H1 (cell line): ENCODE data around the gene GGA1. TPM values are rescaled to one million over a fixed set of nuclear protein-coding genes. Genes with fewer than 3 reads are reported as not detected.

ENCODE experiments used
- CTCF ChIA-PET: fragments of 300-600 bp; sonication (Branson Sonifier 250); formaldehyde crosslinking; loops from one replicate; lab custom pipeline; 2021; ENCODE audit not compliant: partially characterized antibody; lab: Charles Lee
- POLR2A ChIA-PET: fragments of 300-600 bp; sonication (Branson Sonifier 250); formaldehyde crosslinking; loops from one replicate; lab custom pipeline; 2021; ENCODE audit warnings: inconsistent platforms; ENCODE audit not compliant: partially characterized antibody; lab: Charles Lee
- DNase-seq, 2 experiments: peaks; one replicate each; pipeline versions ENCODE4 v3.0.0 to v3.0.0-alpha.2; 2010 to 2022; ENCODE audit warnings: low spot score in 2 of 2, low read depth in 1 of 2, mixed read lengths in 1 of 2
- FAIRE-seq: peaks from 2 replicates; lab custom pipeline; 2011; peaks lifted over from hg19 to GRCh38; lab: Jason Lieb, UNC
- H2AFZ ChIP-seq: 2 replicates; pipeline ENCODE4 v1.8.1; 2012; ENCODE audit warnings: low read length, inconsistent platforms
- H2AK5ac ChIP-seq: 2 replicates; pipeline ENCODE4 v1.6.1; 2013; ENCODE audit warnings: low read depth, low read length
- H2BK120ac ChIP-seq: replicated peaks from 2 replicates; pipeline ENCODE3; 2013; ENCODE audit warnings: low read depth, low read length, inconsistent platforms
- H2BK12ac ChIP-seq: 2 replicates; pipeline ENCODE4 v1.6.1; 2013; ENCODE audit warnings: low read depth, low read length
- H2BK15ac ChIP-seq: 2 replicates; pipeline ENCODE4 v1.6.1; 2013; ENCODE audit warnings: low read length
- H2BK20ac ChIP-seq: 2 replicates; pipeline ENCODE4 v1.6.1; 2013; ENCODE audit warnings: low read length
- H2BK5ac ChIP-seq: 2 replicates; pipeline ENCODE4 v1.6.1; 2013; ENCODE audit warnings: low read depth, low read length
- H3K14ac ChIP-seq: 2 replicates; pipeline ENCODE4 v1.6.1; 2013; ENCODE audit warnings: inconsistent platforms; ENCODE audit not compliant: insufficient read length
- H3K18ac ChIP-seq: 2 replicates; pipeline ENCODE4 v1.6.1; 2013; ENCODE audit warnings: low read length; ENCODE audit errors: extremely low read depth
- H3K23ac ChIP-seq: 2 replicates; pipeline ENCODE4 v1.6.1; 2013; ENCODE audit warnings: inconsistent platforms; ENCODE audit not compliant: insufficient read length
- H3K23me2 ChIP-seq: 2 replicates; pipeline ENCODE4 v1.6.1; 2013; ENCODE audit warnings: low read depth, low read length
- H3K27ac ChIP-seq: 2 replicates; pipeline ENCODE4 v1.6.1; 2011; ENCODE audit warnings: low read depth, low read length, inconsistent platforms
- H3K27me3 ChIP-seq, 4 experiments: replicated peaks in 1 of 4; 1 replicate in 1 of 4; 2 replicates in 3 of 4; pipeline versions ENCODE4 v1.6.1 to v1.8.1; 2011 to 2013; ENCODE audit warnings: low read length in 3 of 4, mild to moderate bottlenecking in 3 of 4, inconsistent platforms in 2 of 4, mixed read lengths in 2 of 4, moderate library complexity in 1 of 4; ENCODE audit not compliant: control insufficient read depth in 3 of 4, insufficient read depth in 3 of 4; ENCODE audit errors: extremely low read depth in 1 of 4
- H3K36me3 ChIP-seq, 4 experiments: 2 replicates each; pipeline versions ENCODE4 v1.6.1 to v1.8.1; 2011 to 2013; ENCODE audit warnings: mild to moderate bottlenecking in 4 of 4, low read length in 3 of 4, moderate library complexity in 2 of 4, control low read depth in 1 of 4, inconsistent platforms in 1 of 4; ENCODE audit not compliant: insufficient read depth in 4 of 4, control insufficient read depth in 2 of 4
- H3K4ac ChIP-seq: replicated peaks from 2 replicates; pipeline ENCODE3; 2013; ENCODE audit warnings: low read length, low read depth, mixed read lengths, inconsistent platforms; ENCODE audit not compliant: insufficient read length
- H3K4me1 ChIP-seq, 4 experiments: replicated peaks in 1 of 4; 1 replicate in 1 of 4; 2 replicates in 3 of 4; pipeline versions ENCODE4 v1.6.1 to v1.8.1; 2011 to 2013; ENCODE audit warnings: low read length in 3 of 4, inconsistent platforms in 2 of 4, mixed read lengths in 1 of 4; ENCODE audit not compliant: insufficient read depth in 4 of 4, control insufficient read depth in 3 of 4
- H3K4me2 ChIP-seq, 2 experiments: 2 replicates each; pipeline versions ENCODE4 v1.6.1 to v1.8.1; 2011 to 2013; ENCODE audit warnings: low read depth in 2 of 2, low read length in 2 of 2, control low read depth in 1 of 2, inconsistent platforms in 1 of 2, mild to moderate bottlenecking in 1 of 2; ENCODE audit not compliant: insufficient read depth in 1 of 2
- H3K4me3 ChIP-seq, 4 experiments: fragments of 200-600, 300-600 bp in 1 of 4; sonication (generic), shearing (Covaris generic), sonication (Bioruptor Twin) in 1 of 4; 2 replicates each; pipeline versions ENCODE4 v1.5.1 to v1.8.1; 2011 to 2016; ENCODE audit warnings: low read length in 4 of 4, low read depth in 3 of 4, control low read depth in 2 of 4, inconsistent platforms in 2 of 4, mild to moderate bottlenecking in 2 of 4, mixed read lengths in 1 of 4, moderate library complexity in 1 of 4; ENCODE audit not compliant: insufficient read depth in 2 of 4; ENCODE audit errors: extremely low read depth in 1 of 4
- H3K56ac ChIP-seq: replicated peaks from 2 replicates; pipeline ENCODE3; 2013; ENCODE audit warnings: low read depth, mild to moderate bottlenecking, mixed read lengths, low read length, inconsistent platforms; ENCODE audit not compliant: insufficient read length
- H3K79me1 ChIP-seq: 2 replicates; pipeline ENCODE4 v1.6.1; 2013; ENCODE audit warnings: low read depth, low read length, control low read depth
- H3K79me2 ChIP-seq, 2 experiments: 2 replicates each; pipeline versions ENCODE4 v1.6.1 to v1.8.1; 2012 to 2013; ENCODE audit warnings: low read length in 2 of 2, mild to moderate bottlenecking in 2 of 2, inconsistent platforms in 1 of 2; ENCODE audit not compliant: insufficient read depth in 2 of 2, control insufficient read depth in 1 of 2
- H3K9ac ChIP-seq, 4 experiments: replicated peaks in 1 of 4; 1 replicate in 1 of 4; 2 replicates in 3 of 4; pipeline versions ENCODE4 v1.6.1 to v1.8.1; 2011 to 2013; ENCODE audit warnings: low read depth in 3 of 4, low read length in 3 of 4, control low read depth in 2 of 4, mild to moderate bottlenecking in 2 of 4, moderate library complexity in 2 of 4, inconsistent platforms in 1 of 4; ENCODE audit errors: extremely low read depth in 1 of 4
- H3K9me3 ChIP-seq, 2 experiments: 2 replicates each; pipeline versions ENCODE4 v1.6.1 to v1.8.1; 2012 to 2013; ENCODE audit warnings: mild to moderate bottlenecking in 2 of 2, moderate library complexity in 2 of 2, control low read depth in 1 of 2, inconsistent platforms in 1 of 2, low read depth in 1 of 2, low read length in 1 of 2, mixed read lengths in 1 of 2; ENCODE audit not compliant: insufficient read depth in 2 of 2
- H4K20me1 ChIP-seq, 2 experiments: replicated peaks in 1 of 2; 2 replicates each; pipeline versions ENCODE3 to v1.8.1; 2011 to 2013; ENCODE audit warnings: inconsistent platforms in 2 of 2, low read length in 2 of 2, mild to moderate bottlenecking in 1 of 2; ENCODE audit not compliant: insufficient read depth in 2 of 2, control insufficient read depth in 1 of 2
- H4K5ac ChIP-seq: 2 replicates; pipeline ENCODE4 v1.6.1; 2013; ENCODE audit warnings: low read length, low read depth, mixed read lengths, inconsistent platforms; ENCODE audit not compliant: insufficient read length
- H4K8ac ChIP-seq: 2 replicates; pipeline ENCODE4 v1.8.0; 2013; ENCODE audit warnings: mild to moderate bottlenecking, moderate library complexity, low read length, inconsistent platforms; ENCODE audit not compliant: insufficient read depth; ENCODE audit errors: extremely low read depth
- H4K91ac ChIP-seq: replicated peaks from 2 replicates; pipeline ENCODE3; 2013; ENCODE audit warnings: low read length, mixed read lengths, inconsistent platforms; ENCODE audit not compliant: insufficient read length
- BACH1 ChIP-seq: IDR thresholded peaks from 2 replicates; pipeline ENCODE4 v1.6.1; 2012; ENCODE audit warnings: low read length, improper control_type of control experiment
- CBX5 ChIP-seq: fragments of 300-800, 300-1000 bp; sonication (generic); IDR thresholded peaks from 2 replicates; pipeline ENCODE4 v1.7.1; 2016; ENCODE audit warnings: antibody characterized with exemption, low read length, low read depth
- CREB1 ChIP-seq: IDR thresholded peaks from 2 replicates; pipeline ENCODE4 v1.6.1; 2012; ENCODE audit warnings: inconsistent platforms
- FOSL1 ChIP-seq: IDR thresholded peaks from 2 replicates; pipeline ENCODE4 v1.6.1; 2011; ENCODE audit warnings: mild to moderate bottlenecking, low read depth, low read length, moderate library complexity; ENCODE audit not compliant: insufficient read depth
- JUND ChIP-seq: IDR thresholded peaks from 2 replicates; pipeline ENCODE4 v1.6.1; 2011; ENCODE audit warnings: mild to moderate bottlenecking, improper control_type of control experiment, low read length
- MAFK ChIP-seq: IDR thresholded peaks from 2 replicates; pipeline ENCODE4 v1.6.1; 2012; ENCODE audit warnings: low read depth, mild to moderate bottlenecking, improper control_type of control experiment, low read length
- RNF2 ChIP-seq: fragments of 200-900, 300-1000 bp; sonication (generic); IDR thresholded peaks from 2 replicates; pipeline ENCODE4 v1.7.1; 2016; ENCODE audit warnings: borderline replicate concordance, low read depth, mild to moderate bottlenecking, antibody characterized with exemption, low read length; ENCODE audit not compliant: poor library complexity, severe bottlenecking; ENCODE audit errors: missing control alignments
- USF2 ChIP-seq: IDR thresholded peaks from 2 replicates; pipeline ENCODE4 v1.6.1; 2011; ENCODE audit warnings: low read length, improper control_type of control experiment
- WGBS, 2 experiments: shearing (Covaris generic) in 1 of 2; methylation state at CpG; one replicate each; pipeline versions ENCODE4 v1.1.6 to v1.1.7; 2013 to 2015; ENCODE audit warnings: low lambda C conversion rate in 2 of 2, mixed read lengths in 2 of 2, inconsistent platforms in 1 of 2, low coverage in 1 of 2, missing lambda C conversion rate in 1 of 2; ENCODE audit not compliant: insufficient replicate concordance in 2 of 2, insufficient coverage in 1 of 2, insufficient read length in 1 of 2; ENCODE audit errors: extremely low coverage in 1 of 2, missing lambda C conversion rate in 1 of 2; 5-methylcytosine and 5-hydroxymethylcytosine counted together
- polyA plus RNA-seq, 7 experiments: library from polyadenylated mRNA; depleted of rRNA in 3 of 7; stranded (reverse) in 5 of 7; unstranded in 2 of 7; fragments of >200 nt in 5 of 7; fragments of 200-250 nt in 2 of 7; gene quantifications; 1 replicate in 5 of 7; 2 replicates in 1 of 7; 4 replicates in 1 of 7; pipeline versions ENCODE4 v1.2.1 to v1.2.3, GENCODE V29; 2011 to 2013; ENCODE audit warnings: missing spikeins in 2 of 7, mixed read lengths in 2 of 7
- total RNA-seq: library from RNA; stranded (reverse); fragmentation: NEBNext Ultra II Directional; extraction: Animal tissue kit (Norgen Biotek cat#: 25700); gene quantifications from 2 replicates; pipeline ENCODE4 v1.2.1, GENCODE V29; 2021
- TF ChIP-seq, protein P1 (sequence below): IDR thresholded peaks from 2 replicates; pipeline ENCODE4 v1.6.1; 2011; ENCODE audit warnings: low read depth, mild to moderate bottlenecking, low read length; ENCODE audit not compliant: insufficient read depth

GGA1 gene
- total and polyA plus RNA-seq, 2 of the 8 experiments (the other 6 are each of a cell fraction or from before 2014, with no cell fraction given), result 49.3 to 57.2 TPM

DNA sequence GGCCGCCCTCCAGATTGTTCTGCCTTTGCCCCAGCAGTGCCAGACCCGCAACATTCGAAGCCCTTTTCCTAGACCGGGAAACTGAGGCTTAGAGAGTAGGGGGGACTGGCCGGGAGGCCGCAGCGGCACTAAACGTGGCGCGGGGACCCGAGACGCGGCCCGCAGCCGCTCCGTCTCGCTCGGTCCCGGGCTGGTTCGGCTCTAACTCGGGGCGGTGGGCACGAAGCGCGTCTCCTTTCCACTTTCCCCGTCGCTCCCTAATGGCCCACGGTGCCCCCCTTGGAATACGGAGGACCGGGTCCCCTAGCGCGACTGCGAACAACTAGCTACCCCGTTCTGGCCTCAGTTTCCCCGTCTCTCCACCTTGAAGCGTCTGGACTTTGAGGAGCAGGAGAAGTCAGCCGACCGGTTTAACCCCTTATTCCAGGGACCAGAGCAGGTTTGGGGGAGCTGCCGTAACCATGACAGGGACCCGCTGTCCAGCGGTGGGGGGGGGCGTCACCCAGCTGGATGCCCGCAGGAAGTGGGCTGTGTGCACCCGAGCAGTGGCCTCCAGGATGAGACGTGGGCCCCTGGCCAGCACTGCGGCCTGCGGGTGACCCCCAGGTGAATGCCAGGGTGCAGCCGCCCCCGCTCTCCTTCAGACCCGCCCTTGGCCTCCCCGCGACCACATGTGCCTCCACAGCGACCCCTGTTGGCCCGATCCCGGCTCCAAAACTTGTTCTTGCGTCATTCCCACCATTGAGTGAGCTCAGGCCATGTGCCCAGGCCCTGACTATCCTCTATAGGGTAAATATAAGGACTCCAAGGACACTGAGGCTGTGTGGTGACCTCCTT, 47.2 kb upstream of the GGA1 start:
- no peak overlapping the region for H3K23ac ChIP-seq
- WGBS, 2 experiments, result 3% methylated on average over 56 of the region's 56 CpGs; no CpG with 5 or more reads in 1 of the 2 experiments
- H2AK5ac ChIP-seq, result peak overlapping the region; percentile 99
- peak overlapping the region; percentile 15 for H4K5ac ChIP-seq
- H3K79me2 ChIP-seq, result no peaks in the 10 kb centered on the region
- H3K18ac ChIP-seq, result peak overlapping the region; percentile 80
- H3K36me3 ChIP-seq, result no peaks in the 10 kb centered on the region
- H4K91ac ChIP-seq, result peak overlapping the region; percentile 81
- peak overlapping the region; percentile 100 for H2BK12ac ChIP-seq
- H2BK120ac ChIP-seq, result peak overlapping the region; percentile 30
- peak overlapping the region; percentile 99 for H2BK20ac ChIP-seq
- no peaks in the 10 kb centered on the region for H3K9me3 ChIP-seq
- ChIA-PET CTCF (interaction anchor here (0.7 to 39.4 kb wide), 28 partner anchors 9 to 302 kb away, joined by 3 to 1347 read pairs (median 5); partner anchors contain the start of genes CARD10, GGA1 and LGALS2), POLR2A (interaction anchor here (0.9 to 12.2 kb wide), 11 partner anchors 9 to 75 kb away, joined by 3 to 198 read pairs (median 4); partner anchors contain the start of genes GGA1 and MFNG)
- H3K14ac ChIP-seq, result no peak overlapping the region
- FAIRE-seq (no peak), DNase-seq (peak; percentile 70 to 99)
- H3K23me2 ChIP-seq, result peaks cover 15% of the 10 kb centered on the region
- H3K4me1 ChIP-seq, result peaks cover 7 to 46% (median 22%) of the 10 kb centered on the region in 4 experiments
- no peaks in the 10 kb centered on the region for H3K79me1 ChIP-seq
- H4K8ac ChIP-seq, result peak overlapping the region; percentile 81; the same call in 1 of the 2 replicates
- H2AFZ ChIP-seq, result no peak overlapping the region
- peak overlapping the region; percentile 98 for H3K4ac ChIP-seq
- no peak overlapping the region for H3K27ac ChIP-seq
- peak overlapping the region; percentile 77; the same call in 1 of the 2 replicates for H2BK15ac ChIP-seq
- H4K20me1 ChIP-seq, result no peaks in the 10 kb centered on the region
- H3K4me2 ChIP-seq, result peak overlapping the region; percentile 69 to 78
- H3K9ac ChIP-seq, result 0 out of 7 replicates have a peak overlapping the region, but pooled peaks of 1 of the 4 experiments have one; percentile 17
- H3K27me3 ChIP-seq, result peaks cover 6 to 22% (median 16%) of the 10 kb centered on the region in 4 experiments; a peak in 6 of 7 replicates
- H3K4me3 ChIP-seq, result peak overlapping the region; percentile 29 to 71 (median 40)
- H3K56ac ChIP-seq, result no peak overlapping the region
- H2BK5ac ChIP-seq, result peak overlapping the region; percentile 66
- TF ChIP-seq CBX5 (no peak), JUND (peak; percentile 94), RNF2 (no peak), FOSL1 (no peak), BACH1 (no peak), CREB1 (peak; percentile 68), USF2 (no peak), MAFK (no peak)
- TF ChIP-seq, protein P1, sequence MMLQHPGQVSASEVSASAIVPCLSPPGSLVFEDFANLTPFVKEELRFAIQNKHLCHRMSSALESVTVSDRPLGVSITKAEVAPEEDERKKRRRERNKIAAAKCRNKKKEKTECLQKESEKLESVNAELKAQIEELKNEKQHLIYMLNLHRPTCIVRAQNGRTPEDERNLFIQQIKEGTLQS, result peak; percentile 95
